ENCODE data around the gene DCLK1. TPM values are rescaled to one million over a fixed set of nuclear protein-coding genes. Genes with fewer than 3 reads are reported as not detected.
"Not testable (repeated sequence)": the region's sequence is repeated elsewhere in the genome, so short reads cannot be mapped to it uniquely, and the experiment has no call there.

DCLK1 gene
- total RNA-seq, 4 donors from 2014 or later = 1.1 to 10.8 (median 6.7) TPM

DNA sequence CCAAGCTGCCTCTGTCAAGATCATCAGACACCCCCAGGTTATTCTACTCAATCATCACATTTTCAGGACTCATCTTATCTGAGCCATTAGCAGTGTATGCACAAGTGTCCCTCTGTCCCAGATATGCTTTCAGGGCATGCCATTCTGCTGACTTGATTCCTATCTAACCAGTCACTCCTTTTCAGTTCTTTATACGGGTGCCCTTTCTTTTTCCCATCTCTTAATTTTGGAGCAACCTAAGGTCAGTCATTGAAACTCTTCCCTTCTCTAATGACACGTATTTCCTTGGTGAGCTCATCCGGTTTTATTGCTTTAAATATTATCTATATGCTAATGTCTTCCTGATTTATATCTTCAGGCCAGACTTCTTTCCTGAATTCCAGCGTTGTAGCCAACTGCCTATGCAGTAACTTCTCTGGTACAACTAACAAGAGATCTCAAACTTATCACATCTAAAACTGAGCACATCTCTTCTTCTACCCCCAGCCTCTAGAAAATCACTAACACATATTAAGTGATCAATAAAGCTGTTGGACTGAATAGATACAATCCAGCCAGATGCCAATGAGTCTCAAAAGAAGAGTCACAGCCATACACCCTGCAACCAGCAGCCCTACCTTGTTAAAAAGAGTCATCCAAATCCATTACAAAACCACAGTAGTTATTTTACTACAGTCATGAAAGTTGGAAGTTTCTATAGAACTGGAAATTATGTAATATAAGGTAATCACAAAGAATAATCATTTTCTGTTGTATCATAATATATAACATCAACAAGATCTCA is 58.8 kb downstream of the DCLK1 start:
- WGBS, 2 donors (ENCODE audit: low coverage in 1 of 2) = 59 to 64% methylated on average over 4 of the region's 4 CpGs
- Histone ChIP-seq H3K27me3 (no peaks in the 10 kb centered on the region), H3K27ac (no peak overlapping the region), H3K4me3 (no peak overlapping the region), H3K36me3 (no peaks in the 10 kb centered on the region), H3K9me3 (no peaks in the 10 kb centered on the region), H3K4me1 (no peaks in the 10 kb centered on the region)
- intact Hi-C loops (cut with DNase I; ENCODE audit: low total_unique reads) = no loop called here
- DNase-seq = no peak
- in situ Hi-C loops (cut with MboI; ENCODE audit: low pct_ligation_motif_present in 1 of 4, low pct_unique_long_range_greater_than_20kb in 1 of 4, low sequenced_read_pairs in 3 of 4) = no loop called here
- TF ChIP-seq EP300 (IDR thresholded peaks at IDR 0.05; ENCODE audit: low read depth) = no peak
- TF ChIP-seq POLR2AphosphoS5 (IDR thresholded peaks at IDR 0.05) = no peak
- TF ChIP-seq, protein P1, sequence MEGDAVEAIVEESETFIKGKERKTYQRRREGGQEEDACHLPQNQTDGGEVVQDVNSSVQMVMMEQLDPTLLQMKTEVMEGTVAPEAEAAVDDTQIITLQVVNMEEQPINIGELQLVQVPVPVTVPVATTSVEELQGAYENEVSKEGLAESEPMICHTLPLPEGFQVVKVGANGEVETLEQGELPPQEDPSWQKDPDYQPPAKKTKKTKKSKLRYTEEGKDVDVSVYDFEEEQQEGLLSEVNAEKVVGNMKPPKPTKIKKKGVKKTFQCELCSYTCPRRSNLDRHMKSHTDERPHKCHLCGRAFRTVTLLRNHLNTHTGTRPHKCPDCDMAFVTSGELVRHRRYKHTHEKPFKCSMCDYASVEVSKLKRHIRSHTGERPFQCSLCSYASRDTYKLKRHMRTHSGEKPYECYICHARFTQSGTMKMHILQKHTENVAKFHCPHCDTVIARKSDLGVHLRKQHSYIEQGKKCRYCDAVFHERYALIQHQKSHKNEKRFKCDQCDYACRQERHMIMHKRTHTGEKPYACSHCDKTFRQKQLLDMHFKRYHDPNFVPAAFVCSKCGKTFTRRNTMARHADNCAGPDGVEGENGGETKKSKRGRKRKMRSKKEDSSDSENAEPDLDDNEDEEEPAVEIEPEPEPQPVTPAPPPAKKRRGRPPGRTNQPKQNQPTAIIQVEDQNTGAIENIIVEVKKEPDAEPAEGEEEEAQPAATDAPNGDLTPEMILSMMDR (IDR thresholded peaks at IDR 0.05) = no peak
- no peak for TF ChIP-seq POLR2A (IDR thresholded peaks at IDR 0.05)

DNA sequence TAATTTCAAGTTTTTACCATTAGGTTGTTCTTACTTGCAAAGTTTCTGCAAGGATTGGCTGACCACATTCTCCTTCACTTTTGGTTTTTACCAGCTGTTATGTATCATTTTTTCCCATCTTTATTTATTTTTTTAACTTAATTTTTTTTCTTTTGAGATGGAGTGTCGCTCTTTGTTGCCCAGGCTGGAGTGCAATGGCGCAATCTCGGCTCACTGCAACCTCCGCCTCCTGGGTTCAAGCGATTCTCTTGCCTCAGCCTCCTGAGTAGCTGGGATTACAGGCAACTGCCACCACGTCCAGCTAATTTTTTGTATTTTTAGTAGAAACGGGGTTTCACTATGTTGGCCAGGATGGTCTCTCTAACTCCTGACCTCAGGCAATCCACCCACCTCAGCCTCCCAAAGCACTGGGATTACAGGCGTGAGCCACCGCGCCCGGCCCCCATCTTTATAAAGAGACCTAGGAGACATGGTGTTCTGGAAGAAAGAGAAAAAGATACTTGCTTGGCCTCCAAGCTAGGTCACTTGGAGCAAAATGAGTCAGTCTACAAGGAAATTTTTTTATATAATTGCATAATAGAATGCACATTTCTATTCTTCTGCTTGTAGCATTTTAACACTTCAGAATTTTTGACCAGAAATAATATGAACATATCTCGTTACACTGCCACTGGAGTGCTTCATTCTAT is 60.5 kb downstream of the DCLK1 start:
- H3K36me3 ChIP-seq; DNase-seq; H3K27me3 ChIP-seq; intact Hi-C loops (cut with DNase I; ENCODE audit: low total_unique reads); in situ Hi-C loops (cut with MboI; ENCODE audit: low pct_ligation_motif_present in 1 of 4, low pct_unique_long_range_greater_than_20kb in 1 of 4, low sequenced_read_pairs in 3 of 4); H3K4me3 ChIP-seq; H3K4me1 ChIP-seq; H3K9me3 ChIP-seq: not testable (repeated sequence)
- H3K27ac ChIP-seq = peak overlapping the region; percentile 3 to 46 (median 30)
- WGBS, 2 donors (ENCODE audit: low coverage in 1 of 2) = 64 to 79% methylated on average over 8 to 12 of the region's 12 CpGs

DNA sequence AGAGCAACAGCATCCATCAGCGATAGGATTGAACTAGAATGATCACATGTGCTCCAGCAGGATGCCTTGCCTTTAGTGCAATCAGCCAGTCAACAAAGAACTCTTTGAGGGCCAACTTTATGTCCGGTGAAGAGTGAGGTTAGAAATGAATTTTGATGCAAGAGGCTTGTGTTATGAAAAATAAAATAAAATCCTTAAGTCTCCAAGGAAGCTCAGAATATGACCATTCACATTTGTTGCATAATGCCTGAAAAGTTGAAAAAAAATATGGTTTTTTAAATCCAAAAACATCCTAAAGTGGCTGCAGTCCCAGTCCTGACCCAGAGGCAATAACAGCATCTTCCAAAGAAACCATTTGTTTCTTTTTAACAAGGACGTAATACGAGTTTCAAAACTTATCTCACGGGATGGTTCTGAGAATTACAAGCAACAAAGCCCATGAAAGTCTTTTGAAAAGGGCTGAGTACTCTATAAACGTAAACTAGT is 61.3 kb downstream of the DCLK1 start:
- in situ Hi-C loops (cut with MboI; ENCODE audit: low pct_ligation_motif_present in 1 of 4, low pct_unique_long_range_greater_than_20kb in 1 of 4, low sequenced_read_pairs in 3 of 4) = no loop called here
- Histone ChIP-seq H3K36me3 (no peaks in the 10 kb centered on the region), H3K9me3 (no peaks in the 10 kb centered on the region), H3K4me1 (no peaks in the 10 kb centered on the region), H3K27ac (peak overlapping the region; percentile 3 to 46 (median 18)), H3K4me3 (no peak overlapping the region), H3K27me3 (no peaks in the 10 kb centered on the region)
- intact Hi-C loops (cut with DNase I; ENCODE audit: low total_unique reads) = no loop called here
- no peak for DNase-seq
- TF ChIP-seq, protein P1 (IDR thresholded peaks at IDR 0.05) = no peak
- TF ChIP-seq POLR2A (IDR thresholded peaks at IDR 0.05) (no peak), POLR2AphosphoS5 (IDR thresholded peaks at IDR 0.05) (no peak), EP300 (IDR thresholded peaks at IDR 0.05; ENCODE audit: low read depth) (no peak)
- WGBS, 2 donors (ENCODE audit: low coverage in 1 of 2) = 56 to 62% methylated on average over 5 to 6 of the region's 6 CpGs

DNA sequence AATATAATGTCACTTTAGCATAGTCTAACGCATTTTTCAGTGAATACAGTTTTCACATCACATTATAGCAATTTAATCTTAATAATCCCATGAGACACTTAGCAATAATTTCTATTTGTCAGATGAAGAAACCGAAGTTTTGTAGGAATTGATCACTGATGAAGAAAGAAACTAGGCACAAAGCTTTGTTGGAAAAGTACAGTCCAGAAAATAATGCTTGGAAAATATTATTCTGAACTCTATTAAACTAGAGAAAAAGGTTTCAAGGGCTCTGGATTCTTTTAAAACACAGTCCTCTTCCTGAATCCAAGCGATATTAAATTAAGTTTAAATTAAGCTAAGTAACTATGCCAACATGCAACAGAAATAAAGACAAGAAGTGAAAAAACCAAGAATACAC is 62.2 kb downstream of the DCLK1 start:
- H3K27me3 ChIP-seq = no peaks in the 10 kb centered on the region
- no peak overlapping the region for H3K4me3 ChIP-seq
- intact Hi-C loops (cut with DNase I; ENCODE audit: low total_unique reads) (no loop called here), in situ Hi-C loops (cut with MboI; ENCODE audit: low pct_ligation_motif_present in 1 of 4, low pct_unique_long_range_greater_than_20kb in 1 of 4, low sequenced_read_pairs in 3 of 4) (no loop called here)
- no peak for DNase-seq
- no peaks in the 10 kb centered on the region for H3K9me3 ChIP-seq
- 53 to 57% methylated on average over 3 of the region's 3 CpGs for WGBS, 2 donors (ENCODE audit: low coverage in 1 of 2)
- TF ChIP-seq EP300 (IDR thresholded peaks at IDR 0.05; ENCODE audit: low read depth) (no peak), POLR2AphosphoS5 (IDR thresholded peaks at IDR 0.05) (no peak), POLR2A (IDR thresholded peaks at IDR 0.05) (no peak)
- TF ChIP-seq, protein P1 (IDR thresholded peaks at IDR 0.05) = no peak
- H3K27ac ChIP-seq = peak overlapping the region in 3 of 4 donors; percentile 12 to 24 (median 16)
- no peaks in the 10 kb centered on the region for H3K36me3 ChIP-seq
- H3K4me1 ChIP-seq = no peaks in the 10 kb centered on the region
